Measurements from ENCODE around the gene CAMK1D. TPM values are rescaled to one million over a fixed set of nuclear protein-coding genes. Genes with fewer than 3 reads are reported as not detected.

Gene CAMK1D
- total and polyA plus RNA-seq, 2 of the 4 experiments (the other 2 are of a cell fraction), result 5.0 to 5.3 TPM

DNA sequence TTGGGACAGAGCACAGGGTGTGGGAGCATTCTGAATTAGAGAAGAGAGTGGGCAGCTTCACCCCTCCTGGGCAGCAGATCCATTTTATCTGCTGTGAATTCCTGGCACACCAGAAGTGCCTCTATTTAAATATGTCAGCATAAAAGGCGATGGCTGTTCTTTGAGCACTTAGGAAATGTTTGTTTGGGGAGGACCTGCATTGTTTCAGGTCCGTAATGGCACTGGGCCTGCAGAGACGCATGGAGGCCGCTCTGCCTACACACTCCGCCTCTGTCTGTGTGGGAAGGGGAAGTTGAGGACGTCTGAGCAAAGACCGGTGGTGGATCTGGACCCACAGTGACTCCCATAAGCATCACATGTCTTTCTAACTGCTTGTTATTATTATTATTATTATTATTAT is 253.2 kb downstream of the CAMK1D start:
- Histone ChIP-seq H3K14ac (replicated peaks; ENCODE audit: low read depth, low read length) (no peak overlapping the region), H3K4me2 (ENCODE audit: low read depth, low read length) (no peak overlapping the region), H3K27me3 (ENCODE audit: control insufficient read depth, insufficient read depth, low read length) (no peaks in the 10 kb centered on the region), H2BK120ac (ENCODE audit: low read depth, low read length) (no peak overlapping the region), H3K9me3 (ENCODE audit: control insufficient read depth, insufficient read depth, low read length) (no peaks in the 10 kb centered on the region), H3K9me1 (ENCODE audit: insufficient read depth, low read length) (no peaks in the 10 kb centered on the region), H3K79me1 (ENCODE audit: low read depth in 1 of 2, low read length in 2 of 2) (no peaks in the 10 kb centered on the region), H3K4me1 (ENCODE audit: control insufficient read depth, insufficient read depth, low read length) (peaks cover 8% of the 10 kb centered on the region; the same call in 1 of the 2 replicates), H2AK9ac (replicated peaks; ENCODE audit: low read depth, low read length, poor library complexity) (no peak overlapping the region), H4K5ac (ENCODE audit: low read depth, low read length) (no peak overlapping the region), H3K4me3 (ENCODE audit: insufficient read depth, low read depth, low read length) (no peak overlapping the region), H2BK5ac (ENCODE audit: low read depth, low read length, poor library complexity, severe bottlenecking) (no peak overlapping the region), H4K20me1 (ENCODE audit: insufficient read depth, low read length) (no peaks in the 10 kb centered on the region), H3K56ac (ENCODE audit: extremely low read depth, insufficient read depth, low read length) (no peak overlapping the region), H3K9ac (ENCODE audit: low read depth, low read length) (no peak overlapping the region), H3K18ac (ENCODE audit: low read depth, low read length) (no peak overlapping the region), H3K4ac (ENCODE audit: low read depth, low read length) (no peak overlapping the region), H2AFZ (replicated peaks; ENCODE audit: low read length, poor library complexity) (no peak overlapping the region), H3K23ac (ENCODE audit: low read depth, low read length) (no peak overlapping the region), H4K8ac (ENCODE audit: low read depth in 2 of 2, low read length in 2 of 2) (no peak overlapping the region), H4K91ac (ENCODE audit: insufficient read depth, low read depth, low read length) (no peak overlapping the region), H3K36me3 (ENCODE audit: control insufficient read depth, insufficient read depth, low read length) (no peaks in the 10 kb centered on the region), H2AK5ac (ENCODE audit: low read depth, low read length) (no peak overlapping the region), H2BK20ac (ENCODE audit: low read depth, low read length) (no peak overlapping the region), H2BK15ac (ENCODE audit: low read depth, low read length) (no peak overlapping the region), H3K27ac (ENCODE audit: insufficient read depth, low read length) (no peak overlapping the region)
- in situ Hi-C loops (cut with MboI; ENCODE audit: low sequenced_read_pairs) (no loop called here), intact Hi-C loops (cut with micrococcal nuclease) (no loop called here), dilution Hi-C loops (cut with HindIII; ENCODE audit: low sequenced_read_pairs, unreplicated experiment) (no loop called here)
- DNase-seq (no peak), ATAC-seq (ENCODE audit: low read depth) (no peak)
- no peak for TF ChIP-seq CHD1 (IDR thresholded peaks at IDR 0.05; ENCODE audit: low read depth, low read length)
- TF ChIP-seq MAZ (IDR thresholded peaks at IDR 0.05; ENCODE audit: borderline replicate concordance, low read depth, low read length), result no peak
- TF ChIP-seq, protein P1, sequence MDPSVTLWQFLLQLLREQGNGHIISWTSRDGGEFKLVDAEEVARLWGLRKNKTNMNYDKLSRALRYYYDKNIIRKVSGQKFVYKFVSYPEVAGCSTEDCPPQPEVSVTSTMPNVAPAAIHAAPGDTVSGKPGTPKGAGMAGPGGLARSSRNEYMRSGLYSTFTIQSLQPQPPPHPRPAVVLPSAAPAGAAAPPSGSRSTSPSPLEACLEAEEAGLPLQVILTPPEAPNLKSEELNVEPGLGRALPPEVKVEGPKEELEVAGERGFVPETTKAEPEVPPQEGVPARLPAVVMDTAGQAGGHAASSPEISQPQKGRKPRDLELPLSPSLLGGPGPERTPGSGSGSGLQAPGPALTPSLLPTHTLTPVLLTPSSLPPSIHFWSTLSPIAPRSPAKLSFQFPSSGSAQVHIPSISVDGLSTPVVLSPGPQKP (IDR thresholded peaks at IDR 0.05; ENCODE audit: borderline replicate concordance, low read depth, low read length), result no peak
- no TSS peak for BruUV-seq (replicated peaks)
- CTCF ChIA-PET, result no interaction called here
- no CpG with 5 or more reads among the region's 7 CpGs for WGBS, 2 experiments (ENCODE audit: extremely low coverage in 2 of 2, insufficient read length in 1 of 2)
- POLR2A ChIA-PET (ENCODE audit: unreplicated experiment), result no interaction called here

All from IMR-90 (cell line).